Measurements from ENCODE around the gene GPR65. TPM values are rescaled to one million over a fixed set of nuclear protein-coding genes. Genes with fewer than 3 reads are reported as not detected.

GPR65 gene
- total RNA-seq, 1 donor from 2014 or later = not detected

DNA sequence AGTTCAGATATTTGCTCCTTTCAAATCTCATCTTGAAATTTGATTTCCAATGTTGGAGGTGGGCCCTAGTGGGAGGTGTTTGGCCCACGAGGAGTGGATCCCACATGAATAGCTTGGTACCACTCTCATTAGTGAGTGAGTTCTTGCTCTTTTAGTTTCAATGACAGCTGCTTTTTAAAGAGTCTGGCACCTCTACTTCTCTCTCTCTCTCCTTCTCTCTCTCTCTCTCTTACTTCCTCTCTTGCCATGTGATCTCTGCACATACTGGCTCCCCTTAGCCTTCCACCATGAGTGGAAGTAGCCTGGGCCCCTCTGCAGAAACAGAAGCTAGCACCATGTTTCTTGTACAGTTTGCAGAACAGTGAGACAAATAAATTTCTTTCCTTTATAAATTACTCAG lies 25.1 kb downstream of the GPR65 start:
- no peak overlapping the region for H3K4me3 Mint-ChIP-seq (ENCODE audit: low read depth)
- no peak overlapping the region for H3K27ac Mint-ChIP-seq
- no peak for DNase-seq (ENCODE audit: low spot score, unreplicated experiment)
- peaks cover 2% of the 10 kb centered on the region for H3K27me3 Mint-ChIP-seq
- TF ChIP-seq, protein P1, sequence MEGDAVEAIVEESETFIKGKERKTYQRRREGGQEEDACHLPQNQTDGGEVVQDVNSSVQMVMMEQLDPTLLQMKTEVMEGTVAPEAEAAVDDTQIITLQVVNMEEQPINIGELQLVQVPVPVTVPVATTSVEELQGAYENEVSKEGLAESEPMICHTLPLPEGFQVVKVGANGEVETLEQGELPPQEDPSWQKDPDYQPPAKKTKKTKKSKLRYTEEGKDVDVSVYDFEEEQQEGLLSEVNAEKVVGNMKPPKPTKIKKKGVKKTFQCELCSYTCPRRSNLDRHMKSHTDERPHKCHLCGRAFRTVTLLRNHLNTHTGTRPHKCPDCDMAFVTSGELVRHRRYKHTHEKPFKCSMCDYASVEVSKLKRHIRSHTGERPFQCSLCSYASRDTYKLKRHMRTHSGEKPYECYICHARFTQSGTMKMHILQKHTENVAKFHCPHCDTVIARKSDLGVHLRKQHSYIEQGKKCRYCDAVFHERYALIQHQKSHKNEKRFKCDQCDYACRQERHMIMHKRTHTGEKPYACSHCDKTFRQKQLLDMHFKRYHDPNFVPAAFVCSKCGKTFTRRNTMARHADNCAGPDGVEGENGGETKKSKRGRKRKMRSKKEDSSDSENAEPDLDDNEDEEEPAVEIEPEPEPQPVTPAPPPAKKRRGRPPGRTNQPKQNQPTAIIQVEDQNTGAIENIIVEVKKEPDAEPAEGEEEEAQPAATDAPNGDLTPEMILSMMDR (IDR thresholded peaks at IDR 0.05; ENCODE audit: unreplicated experiment) = no peak
- H3K4me1 Mint-ChIP-seq (ENCODE audit: low read depth) = peaks cover 13% of the 10 kb centered on the region
- no peaks in the 10 kb centered on the region for H3K36me3 Mint-ChIP-seq (ENCODE audit: insufficient read depth)
- peaks cover 4% of the 10 kb centered on the region for H3K9me3 Mint-ChIP-seq (ENCODE audit: low read depth)

DNA sequence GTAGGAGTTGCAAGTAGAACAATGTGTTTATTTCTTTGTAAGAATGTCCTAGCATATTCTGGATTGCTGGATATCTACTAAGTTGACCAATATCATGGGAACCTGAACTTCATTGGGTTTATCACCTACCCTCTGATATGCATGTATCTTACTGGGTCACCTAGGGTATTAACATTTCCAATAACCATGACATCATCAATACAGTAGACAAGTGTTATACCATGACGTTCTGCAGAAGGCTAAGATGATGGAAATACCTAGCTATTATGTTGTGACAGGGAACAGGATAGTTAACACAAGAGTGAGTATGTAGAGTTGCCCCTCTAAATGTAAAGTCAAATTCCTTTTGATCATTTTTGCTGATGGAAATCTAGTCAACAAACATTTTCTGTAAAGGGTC lies 26.0 kb downstream of the GPR65 start:
- Mint-ChIP-seq H3K9me3 (ENCODE audit: low read depth) (peaks cover 4% of the 10 kb centered on the region), H3K27me3 (peaks cover 5% of the 10 kb centered on the region), H3K36me3 (ENCODE audit: insufficient read depth) (no peaks in the 10 kb centered on the region), H3K4me3 (ENCODE audit: low read depth) (no peak overlapping the region), H3K27ac (no peak overlapping the region), H3K4me1 (ENCODE audit: low read depth) (peaks cover 5% of the 10 kb centered on the region)
- TF ChIP-seq, protein P1 (IDR thresholded peaks at IDR 0.05; ENCODE audit: unreplicated experiment) = no peak
- DNase-seq (ENCODE audit: low spot score, unreplicated experiment) = no peak

DNA sequence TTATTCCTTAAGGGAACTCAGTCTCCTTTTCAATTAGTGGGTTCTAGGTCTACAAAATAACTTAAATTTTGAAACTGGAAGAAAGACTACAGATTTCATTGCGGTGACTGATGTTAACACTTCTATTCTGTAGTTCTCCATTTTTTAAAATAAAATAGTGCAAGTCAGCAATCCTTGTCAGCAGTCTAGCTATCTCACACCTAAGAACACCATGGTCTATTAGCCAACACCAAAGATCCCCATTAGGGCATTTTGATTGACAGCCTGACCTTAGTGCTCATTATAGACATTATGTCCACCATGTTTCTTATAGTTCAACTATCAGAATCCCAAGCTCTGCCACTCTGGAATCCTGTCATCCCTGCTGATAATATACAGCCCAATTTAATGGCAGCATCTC lies 27.4 kb downstream of the GPR65 start:
- no peak for DNase-seq (ENCODE audit: low spot score, unreplicated experiment)
- H3K36me3 Mint-ChIP-seq (ENCODE audit: insufficient read depth) = no peaks in the 10 kb centered on the region
- H3K4me3 Mint-ChIP-seq (ENCODE audit: low read depth) = no peak overlapping the region
- TF ChIP-seq, protein P1 (IDR thresholded peaks at IDR 0.05; ENCODE audit: unreplicated experiment) = no peak
- peaks cover 4% of the 10 kb centered on the region for H3K9me3 Mint-ChIP-seq (ENCODE audit: low read depth)
- no peak overlapping the region for H3K27ac Mint-ChIP-seq
- peaks cover 5% of the 10 kb centered on the region for H3K27me3 Mint-ChIP-seq
- H3K4me1 Mint-ChIP-seq (ENCODE audit: low read depth) = no peaks in the 10 kb centered on the region

DNA sequence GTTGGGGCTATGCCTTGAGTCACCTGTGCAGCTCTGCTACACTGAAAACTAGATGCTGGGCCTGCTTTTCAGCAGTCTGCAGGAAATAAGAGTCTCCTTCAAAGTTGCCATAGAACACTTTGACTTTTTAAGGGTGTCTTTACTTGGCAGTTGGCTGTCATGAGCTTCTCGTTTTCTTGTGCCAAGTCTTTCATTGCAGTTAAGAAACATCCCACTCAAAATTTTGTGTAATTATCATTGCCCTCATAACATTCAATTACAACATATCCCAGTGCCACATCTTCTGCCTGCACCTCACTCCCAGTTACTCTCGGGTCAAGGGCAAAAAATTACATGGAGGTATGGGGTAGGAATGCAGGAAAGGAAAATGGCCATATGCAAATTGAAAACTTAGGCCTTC lies 29.1 kb downstream of the GPR65 start:
- DNase-seq (ENCODE audit: low spot score, unreplicated experiment) = no peak
- no peak overlapping the region for H3K27ac Mint-ChIP-seq
- no peaks in the 10 kb centered on the region for H3K36me3 Mint-ChIP-seq (ENCODE audit: insufficient read depth)
- TF ChIP-seq, protein P1 (IDR thresholded peaks at IDR 0.05; ENCODE audit: unreplicated experiment) = no peak
- no peak overlapping the region for H3K4me3 Mint-ChIP-seq (ENCODE audit: low read depth)
- peaks cover 4% of the 10 kb centered on the region for H3K9me3 Mint-ChIP-seq (ENCODE audit: low read depth)
- peaks cover 5% of the 10 kb centered on the region for H3K27me3 Mint-ChIP-seq
- no peaks in the 10 kb centered on the region for H3K4me1 Mint-ChIP-seq (ENCODE audit: low read depth)

DNA sequence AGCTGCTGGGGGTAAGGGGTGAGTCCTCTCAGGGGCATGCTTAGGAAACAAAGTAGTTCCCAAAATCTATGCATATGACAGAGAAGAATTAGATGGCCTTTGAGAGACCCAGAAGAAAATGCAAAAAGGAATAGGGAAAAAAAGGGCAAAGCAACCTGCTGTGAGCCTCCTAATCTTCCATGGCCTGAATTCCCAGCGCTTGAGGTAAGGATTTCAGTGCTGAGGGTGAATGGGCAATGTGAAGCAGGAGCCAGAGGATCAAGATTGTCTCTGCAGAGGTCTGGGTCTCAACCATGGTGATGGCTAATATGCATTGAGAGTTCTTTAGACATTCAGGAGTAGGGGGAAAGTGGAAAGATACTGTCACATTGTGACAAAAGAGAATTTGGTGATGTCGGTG lies 31.5 kb downstream of the GPR65 start:
- H3K9me3 Mint-ChIP-seq (ENCODE audit: low read depth) = peaks cover 4% of the 10 kb centered on the region
- H3K4me3 Mint-ChIP-seq (ENCODE audit: low read depth) = no peak overlapping the region
- TF ChIP-seq, protein P1 (IDR thresholded peaks at IDR 0.05; ENCODE audit: unreplicated experiment) = no peak
- DNase-seq (ENCODE audit: low spot score, unreplicated experiment) = no peak
- H3K36me3 Mint-ChIP-seq (ENCODE audit: insufficient read depth) = no peaks in the 10 kb centered on the region
- H3K27me3 Mint-ChIP-seq = peaks cover 5% of the 10 kb centered on the region
- no peak overlapping the region for H3K27ac Mint-ChIP-seq
- no peaks in the 10 kb centered on the region for H3K4me1 Mint-ChIP-seq (ENCODE audit: low read depth)

Measured in progenitor cell of endocrine pancreas (in vitro differentiated cells).